ENCODE results near the gene ENO4.

The ENO4 gene

DNA sequence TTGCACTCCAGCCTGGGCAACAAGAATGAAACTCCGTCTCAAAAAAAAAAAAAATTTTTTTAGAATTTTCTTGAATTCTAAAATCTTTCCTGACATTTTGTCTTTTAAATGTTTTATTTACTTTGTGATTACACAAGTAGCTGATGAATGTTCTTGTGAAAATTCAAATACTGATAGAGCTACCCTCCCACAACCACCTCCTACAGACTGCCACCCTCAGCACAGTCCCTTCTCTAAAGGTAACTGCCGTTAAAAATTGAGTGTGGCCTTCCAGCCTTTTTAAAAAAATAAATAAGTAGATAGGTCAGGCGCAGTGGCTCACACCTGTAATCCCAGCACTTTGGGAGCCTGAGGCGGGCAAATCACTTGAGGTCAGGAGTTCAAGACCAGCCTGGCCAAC, 15.1 kb downstream of the ENO4 start:
- TF ChIP-seq, protein P1, sequence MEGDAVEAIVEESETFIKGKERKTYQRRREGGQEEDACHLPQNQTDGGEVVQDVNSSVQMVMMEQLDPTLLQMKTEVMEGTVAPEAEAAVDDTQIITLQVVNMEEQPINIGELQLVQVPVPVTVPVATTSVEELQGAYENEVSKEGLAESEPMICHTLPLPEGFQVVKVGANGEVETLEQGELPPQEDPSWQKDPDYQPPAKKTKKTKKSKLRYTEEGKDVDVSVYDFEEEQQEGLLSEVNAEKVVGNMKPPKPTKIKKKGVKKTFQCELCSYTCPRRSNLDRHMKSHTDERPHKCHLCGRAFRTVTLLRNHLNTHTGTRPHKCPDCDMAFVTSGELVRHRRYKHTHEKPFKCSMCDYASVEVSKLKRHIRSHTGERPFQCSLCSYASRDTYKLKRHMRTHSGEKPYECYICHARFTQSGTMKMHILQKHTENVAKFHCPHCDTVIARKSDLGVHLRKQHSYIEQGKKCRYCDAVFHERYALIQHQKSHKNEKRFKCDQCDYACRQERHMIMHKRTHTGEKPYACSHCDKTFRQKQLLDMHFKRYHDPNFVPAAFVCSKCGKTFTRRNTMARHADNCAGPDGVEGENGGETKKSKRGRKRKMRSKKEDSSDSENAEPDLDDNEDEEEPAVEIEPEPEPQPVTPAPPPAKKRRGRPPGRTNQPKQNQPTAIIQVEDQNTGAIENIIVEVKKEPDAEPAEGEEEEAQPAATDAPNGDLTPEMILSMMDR (IDR thresholded peaks at IDR 0.05; ENCODE audit: low read depth, low read length, missing control alignments): no peak
- in situ Hi-C loops (cut with HindIII; ENCODE audit: low pct_ligation_motif_present, low sequenced_read_pairs): no loop called here
- Histone ChIP-seq H3K36me3 (replicated peaks) (no peaks in the 10 kb centered on the region), H3K27ac (no peak overlapping the region), H3K4me3 (ENCODE audit: low read depth, low read length) (no peak overlapping the region), H3K27me3 (replicated peaks) (no peaks in the 10 kb centered on the region)
- no peak for DNase-seq

DNA sequence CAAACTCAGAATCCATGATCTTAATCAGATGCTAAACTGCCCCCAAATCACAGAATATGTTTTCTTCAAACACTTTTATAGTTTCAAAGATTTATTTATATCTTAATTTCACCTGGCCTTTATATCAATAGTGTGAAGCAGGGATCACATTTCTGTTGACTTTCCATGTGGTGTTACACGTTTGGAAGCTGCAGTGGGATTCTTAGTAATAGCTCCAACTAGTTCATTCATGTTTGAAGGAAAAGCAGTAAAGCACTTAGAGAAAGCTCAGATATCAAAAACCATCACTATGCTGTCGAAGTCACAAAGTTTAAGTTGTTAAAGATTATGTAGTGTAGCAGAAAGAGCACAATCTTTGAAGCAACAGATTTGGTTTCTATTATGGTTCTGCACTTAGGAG, 16.8 kb downstream of the ENO4 start:
- no peak overlapping the region for H3K4me3 ChIP-seq (ENCODE audit: low read depth, low read length)
- no peaks in the 10 kb centered on the region for H3K27me3 ChIP-seq (replicated peaks)
- in situ Hi-C loops (cut with HindIII; ENCODE audit: low pct_ligation_motif_present, low sequenced_read_pairs): no loop called here
- no peak for DNase-seq
- H3K27ac ChIP-seq: no peak overlapping the region
- TF ChIP-seq, protein P1 (IDR thresholded peaks at IDR 0.05; ENCODE audit: low read depth, low read length, missing control alignments): no peak
- H3K36me3 ChIP-seq (replicated peaks): no peaks in the 10 kb centered on the region

DNA sequence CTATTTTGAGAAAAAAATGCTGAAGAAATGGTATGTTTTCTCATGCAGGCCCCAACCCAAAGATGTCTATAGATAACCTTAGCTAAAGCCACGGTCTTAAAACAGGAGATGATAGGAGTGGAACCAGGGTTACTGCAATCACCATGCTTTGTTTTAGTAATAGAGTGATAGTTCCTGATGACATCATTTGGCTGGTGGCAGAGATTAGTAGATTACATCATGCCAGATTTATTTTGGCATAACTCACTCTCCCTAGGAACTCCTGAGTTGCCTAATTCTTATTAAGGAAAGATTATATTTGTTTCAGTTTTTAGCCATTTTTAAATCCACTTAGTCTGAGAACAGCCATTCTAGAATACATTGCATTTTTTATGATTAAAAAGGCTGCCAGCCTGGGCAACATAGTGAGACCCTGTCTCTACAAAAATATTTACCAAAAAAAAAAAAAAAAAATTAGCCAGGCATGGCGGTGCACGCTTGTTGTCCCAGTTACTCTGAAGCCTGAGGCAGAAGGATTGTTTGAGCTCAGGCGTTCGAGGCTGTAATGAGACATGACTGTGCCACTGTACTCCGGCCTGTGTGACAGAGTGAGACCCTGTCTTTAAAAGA, 17.8 kb downstream of the ENO4 start:
- TF ChIP-seq, protein P1 (IDR thresholded peaks at IDR 0.05; ENCODE audit: low read depth, low read length, missing control alignments): no peak
- H3K27ac ChIP-seq: no peak overlapping the region
- in situ Hi-C loops (cut with HindIII; ENCODE audit: low pct_ligation_motif_present, low sequenced_read_pairs): no loop called here
- DNase-seq: peak; percentile 10
- no peaks in the 10 kb centered on the region for H3K36me3 ChIP-seq (replicated peaks)
- H3K4me3 ChIP-seq (ENCODE audit: low read depth, low read length): no peak overlapping the region
- no peaks in the 10 kb centered on the region for H3K27me3 ChIP-seq (replicated peaks)

DNA sequence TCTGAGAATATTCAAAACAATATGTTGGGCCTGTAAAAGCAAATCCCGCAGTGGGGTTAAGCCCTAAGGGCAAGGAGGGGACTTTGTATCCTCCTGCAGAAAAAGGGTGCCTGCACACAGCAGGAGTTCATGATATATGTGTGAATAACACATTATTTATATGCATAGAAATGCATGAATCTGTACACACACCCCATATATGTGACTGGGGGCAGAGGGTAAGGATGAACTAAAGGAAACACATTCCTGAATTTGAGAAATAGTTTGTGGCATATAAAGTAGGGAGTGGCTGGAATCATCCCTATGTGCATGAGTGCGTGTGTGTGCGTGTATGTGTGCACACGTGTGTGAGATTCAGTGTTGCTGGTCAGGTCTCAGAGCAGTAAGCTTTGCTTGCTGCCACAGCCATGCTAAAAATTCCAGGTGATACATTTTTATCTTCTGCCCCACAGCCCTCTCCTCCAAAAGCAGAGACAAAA, 18.9 kb downstream of the ENO4 start:
- Histone ChIP-seq H3K36me3 (replicated peaks) (no peaks in the 10 kb centered on the region), H3K27ac (no peak overlapping the region), H3K4me3 (ENCODE audit: low read depth, low read length) (no peak overlapping the region), H3K27me3 (replicated peaks) (no peaks in the 10 kb centered on the region)
- TF ChIP-seq, protein P1 (IDR thresholded peaks at IDR 0.05; ENCODE audit: low read depth, low read length, missing control alignments): no peak
- in situ Hi-C loops (cut with HindIII; ENCODE audit: low pct_ligation_motif_present, low sequenced_read_pairs): no loop called here
- DNase-seq: no peak

DNA sequence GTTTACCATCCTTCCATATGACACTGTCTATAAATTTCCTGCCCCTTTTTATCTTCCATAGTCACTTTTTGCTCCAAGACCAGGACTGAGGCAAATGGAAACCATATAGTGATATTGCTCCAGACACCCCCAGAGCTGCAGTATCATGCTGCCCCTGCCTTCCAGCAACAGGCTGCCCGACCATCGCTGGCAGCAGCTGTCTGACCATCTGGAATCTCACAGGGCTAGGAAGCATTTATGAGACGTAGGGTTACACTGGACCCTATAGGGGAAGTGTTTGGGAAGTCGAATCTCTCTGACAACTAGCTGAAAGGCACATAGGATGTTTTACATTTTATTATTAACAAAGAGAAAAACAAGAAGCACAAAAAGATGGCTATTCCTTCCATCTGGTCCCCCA, 19.4 kb downstream of the ENO4 start:
- no peak overlapping the region for H3K4me3 ChIP-seq (ENCODE audit: low read depth, low read length)
- no peaks in the 10 kb centered on the region for H3K27me3 ChIP-seq (replicated peaks)
- H3K36me3 ChIP-seq (replicated peaks): no peaks in the 10 kb centered on the region
- TF ChIP-seq, protein P1 (IDR thresholded peaks at IDR 0.05; ENCODE audit: low read depth, low read length, missing control alignments): no peak
- no peak overlapping the region for H3K27ac ChIP-seq
- in situ Hi-C loops (cut with HindIII; ENCODE audit: low pct_ligation_motif_present, low sequenced_read_pairs): no loop called here
- DNase-seq: no peak

DNA sequence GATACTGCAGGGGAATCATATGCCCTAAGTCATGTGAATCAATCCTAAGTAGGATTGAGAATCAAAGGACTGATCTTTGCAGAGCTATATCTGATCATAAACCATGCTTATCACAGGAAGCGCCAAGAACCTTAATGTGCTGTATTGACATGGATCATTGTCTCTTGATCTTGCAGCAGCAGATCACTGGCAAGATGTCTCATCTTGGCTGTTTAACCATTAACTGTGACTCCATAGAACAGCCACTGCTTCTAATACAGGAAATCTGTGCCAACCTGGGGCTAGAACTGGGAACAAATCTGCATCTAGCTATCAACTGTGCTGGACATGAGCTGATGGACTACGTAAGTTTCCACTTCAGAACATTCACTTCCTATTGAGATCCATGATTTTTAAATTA, 21.6 kb downstream of the ENO4 start:
- DNase-seq: no peak
- Histone ChIP-seq H3K4me3 (ENCODE audit: low read depth, low read length) (no peak overlapping the region), H3K27ac (no peak overlapping the region), H3K27me3 (replicated peaks) (no peaks in the 10 kb centered on the region), H3K36me3 (replicated peaks) (no peaks in the 10 kb centered on the region)
- TF ChIP-seq, protein P1 (IDR thresholded peaks at IDR 0.05; ENCODE audit: low read depth, low read length, missing control alignments): no peak
- in situ Hi-C loops (cut with HindIII; ENCODE audit: low pct_ligation_motif_present, low sequenced_read_pairs): no loop called here

Measured in brain microvascular endothelial cell (primary cell).